SW480 (cell line): Measurements from ENCODE around the gene C11orf65.
A peak's percentile ranks its signal among the peaks of the same experiment; 100 is the strongest.

Experiments used
- DNase-seq: peaks from one replicate; pipeline ENCODE4 v3.0.0-alpha.2; 2016; ENCODE audit warnings: low spot score

C11orf65 gene, protein sequence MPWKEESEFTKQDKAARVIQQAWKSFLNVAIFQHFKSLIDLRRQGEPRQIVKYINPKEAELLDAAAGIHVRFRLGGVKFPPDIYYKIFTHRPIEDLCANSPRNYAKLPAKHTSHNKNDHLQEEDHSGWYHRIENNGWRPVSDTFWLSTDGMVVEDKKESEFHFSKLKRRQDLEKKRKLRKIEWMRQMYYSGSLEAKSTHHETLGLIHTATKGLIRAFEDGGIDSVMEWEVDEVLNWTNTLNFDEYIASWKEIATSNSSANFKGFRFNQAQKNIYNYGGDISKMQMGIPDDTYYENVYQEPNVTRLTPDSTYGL

GRCh38 chr11:108467091-108467823 lies at the start of gene C11orf65:
C11orf65 (minus strand) TSS chr11:108467529; CDS start chr11:108461559, 5,970 bp downstream.
- peak; percentile 98 for DNase-seq

GRCh38 chr11:108516125-108516524 lies 48.8 kb upstream of the C11orf65 start:
- no peak for DNase-seq

- no peak for DNase-seq
Observed at GRCh38 chr11:108512708-108513107, 45.4 kb upstream of the C11orf65 start.

- no peak for DNase-seq
Observed at GRCh38 chr11:108511851-108512474, 44.6 kb upstream of the C11orf65 start.

DNA sequence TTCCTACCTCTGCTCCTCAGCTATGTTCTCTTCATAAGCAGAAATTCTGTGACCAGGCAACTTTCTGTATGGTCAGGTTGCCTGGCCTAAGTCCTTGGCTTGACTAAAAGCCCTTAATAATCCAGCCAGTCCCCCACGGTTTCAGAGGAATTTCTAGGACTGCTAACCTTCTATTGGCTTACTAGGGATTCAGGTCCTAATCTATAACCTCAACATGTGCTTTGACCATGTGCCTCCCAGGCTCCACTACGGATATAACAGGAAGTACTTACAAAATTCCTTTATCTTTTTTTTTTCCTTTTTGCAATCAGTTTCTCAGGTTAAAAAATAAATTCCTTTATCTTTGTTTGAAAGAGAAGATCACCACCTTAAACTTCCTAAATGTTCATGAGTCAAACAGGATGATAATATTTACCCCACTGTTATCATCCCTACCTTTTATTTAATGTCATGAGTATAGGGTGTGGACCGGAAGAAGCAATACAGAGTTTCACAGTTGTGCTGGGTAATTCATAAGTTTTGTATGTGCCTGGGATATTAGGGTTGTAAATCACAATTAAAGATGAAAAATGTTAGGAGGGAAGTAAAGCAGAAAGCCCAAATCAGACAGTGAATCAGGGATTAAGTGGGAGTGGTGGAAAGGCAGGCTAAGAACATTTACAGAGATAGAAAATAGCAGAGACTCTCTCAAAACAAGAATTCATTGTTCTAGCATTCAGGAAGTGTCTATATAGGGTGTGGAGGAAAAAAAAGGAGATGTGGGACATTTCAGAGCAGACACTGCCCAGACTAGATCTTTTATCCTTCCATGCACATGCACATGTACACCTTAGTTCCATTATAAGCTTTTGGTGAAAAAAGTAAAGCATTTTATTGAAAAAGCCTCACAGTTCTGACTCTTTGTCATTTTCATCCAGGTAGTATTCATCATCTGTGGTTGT lies 41.6 kb upstream of the C11orf65 start:
- DNase-seq: no peak

GRCh38 chr11:108501396-108501795 lies 34.1 kb upstream of the C11orf65 start:
- no peak for DNase-seq

- DNase-seq: no peak
Observed at GRCh38 chr11:108500721-108501120, 33.4 kb upstream of the C11orf65 start.

DNA sequence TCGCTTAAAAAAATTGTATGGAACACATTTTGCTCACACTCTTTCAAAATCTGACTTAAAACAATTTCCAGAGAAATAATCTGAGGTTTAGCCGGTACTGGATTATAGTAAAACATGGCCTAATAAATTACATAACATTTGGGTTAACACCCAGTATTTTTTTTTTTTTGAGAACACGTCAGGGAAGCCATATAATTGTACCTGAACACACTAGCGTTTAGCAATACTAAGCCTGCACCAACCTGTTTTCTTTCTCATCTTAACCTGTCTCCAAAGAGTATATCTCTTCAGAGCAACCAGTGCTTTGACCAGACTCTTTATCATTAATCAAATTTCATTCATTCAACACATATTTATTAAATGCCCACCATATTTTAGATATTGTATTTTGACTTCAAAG lies 32.8 kb upstream of the C11orf65 start:
- DNase-seq: no peak

DNA sequence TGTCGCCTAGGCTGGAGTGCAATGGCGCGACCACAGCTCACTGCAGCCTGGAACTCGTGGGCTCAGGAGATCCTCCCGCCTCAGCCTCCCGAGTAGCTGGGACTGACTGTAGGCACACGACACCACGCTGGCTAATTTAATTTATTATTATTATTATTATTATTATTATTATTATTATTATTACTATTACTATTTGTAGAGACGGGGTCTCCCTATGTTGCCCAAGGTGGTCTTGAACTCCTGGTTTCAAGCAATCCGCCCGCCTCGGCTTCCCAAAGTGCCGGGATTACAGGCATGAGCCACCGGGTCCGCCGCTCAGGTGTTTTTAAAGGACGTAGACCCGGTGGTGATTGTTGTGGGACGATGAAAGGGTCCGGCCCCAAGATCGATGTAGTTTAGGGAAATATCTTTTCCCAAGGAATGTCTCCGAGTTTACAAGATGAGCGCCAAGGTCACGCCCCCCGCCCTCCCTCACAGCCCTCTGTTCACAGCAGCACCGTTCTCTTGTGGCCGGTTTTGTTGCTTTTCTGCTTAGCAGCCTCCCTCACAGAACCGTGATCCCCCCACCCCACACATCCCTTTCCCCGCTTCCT lies 31.6 kb upstream of the C11orf65 start:
- DNase-seq: no peak

DNA sequence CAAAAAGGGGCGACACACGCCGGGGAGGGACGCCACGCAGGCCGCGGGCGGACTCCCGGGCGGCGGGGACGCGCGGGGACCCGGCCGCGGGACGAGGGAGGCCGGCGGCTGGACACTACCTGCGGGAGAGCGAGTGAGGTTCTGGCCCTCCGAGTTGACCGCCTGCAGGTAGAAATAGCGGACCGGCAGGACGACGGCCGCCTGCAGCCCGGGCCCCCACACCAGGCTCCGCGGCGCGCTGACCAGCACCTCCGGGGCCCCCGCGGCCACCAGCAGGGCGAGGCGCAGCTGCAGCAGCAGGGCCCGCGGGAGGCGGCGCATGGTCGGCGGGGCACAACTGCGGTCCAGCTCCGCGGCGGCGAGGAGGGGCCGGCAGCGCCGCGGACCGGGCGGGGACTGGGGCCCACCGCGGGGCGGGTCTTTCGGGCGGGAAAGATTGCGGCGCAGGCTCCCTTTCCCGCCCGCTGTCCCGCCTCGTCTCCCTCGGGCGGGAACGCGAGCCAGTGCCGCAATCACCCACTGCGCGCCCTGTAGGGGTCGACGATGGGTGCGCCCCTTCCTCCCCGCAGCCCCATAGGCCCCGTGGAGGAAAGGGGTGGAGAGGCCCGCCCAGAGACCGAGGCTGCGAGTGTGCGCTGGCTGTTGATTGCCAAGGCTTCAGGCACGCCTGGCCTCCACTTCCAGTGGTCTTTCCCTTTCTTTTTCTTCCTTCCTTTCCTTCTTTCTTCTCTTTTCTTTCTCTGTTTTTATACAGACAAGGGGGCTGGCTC lies 30.9 kb upstream of the C11orf65 start, which contains the start of gene POGLUT3:
TSS of gene POGLUT3 (minus strand) at position 339 of the 770 bp plus-strand sequence. CDS start at position 321, 18 bp downstream.
- peak; percentile 56 for DNase-seq

DNA sequence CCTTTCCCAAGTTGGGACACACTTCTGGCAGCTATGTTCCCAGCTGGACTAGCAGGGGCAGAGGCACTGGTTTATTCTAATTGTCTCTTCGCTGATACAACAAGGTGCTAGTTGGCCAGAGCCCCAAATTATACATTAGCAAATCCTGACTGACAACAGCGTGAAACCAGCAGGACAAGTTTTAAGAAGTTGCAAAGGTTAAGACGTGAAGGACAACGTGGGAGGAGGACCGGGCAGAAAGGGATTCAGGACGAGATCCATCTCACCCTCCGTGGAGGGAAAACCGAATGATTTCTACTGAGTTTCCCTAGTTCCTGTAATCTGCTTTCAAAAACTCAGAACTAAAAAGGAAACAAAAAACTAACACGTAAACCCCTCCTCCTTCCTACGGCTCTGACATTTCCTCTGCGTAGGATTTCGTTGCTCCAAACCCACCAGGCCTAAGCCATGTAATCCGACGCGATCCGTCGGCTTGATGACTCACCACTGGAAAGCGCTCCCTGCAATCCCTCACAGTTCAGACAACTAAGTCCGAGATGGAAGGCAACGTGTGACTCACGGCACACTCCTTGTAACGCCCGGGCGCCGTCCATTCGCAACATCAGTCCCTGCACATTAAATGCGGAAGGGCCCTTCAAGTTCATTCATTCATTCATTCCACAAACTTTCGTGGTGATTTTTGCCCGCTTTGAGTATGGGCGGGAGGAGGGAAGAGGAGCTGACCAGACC lies 30.2 kb upstream of the C11orf65 start:
- DNase-seq: peak; percentile 97

DNA sequence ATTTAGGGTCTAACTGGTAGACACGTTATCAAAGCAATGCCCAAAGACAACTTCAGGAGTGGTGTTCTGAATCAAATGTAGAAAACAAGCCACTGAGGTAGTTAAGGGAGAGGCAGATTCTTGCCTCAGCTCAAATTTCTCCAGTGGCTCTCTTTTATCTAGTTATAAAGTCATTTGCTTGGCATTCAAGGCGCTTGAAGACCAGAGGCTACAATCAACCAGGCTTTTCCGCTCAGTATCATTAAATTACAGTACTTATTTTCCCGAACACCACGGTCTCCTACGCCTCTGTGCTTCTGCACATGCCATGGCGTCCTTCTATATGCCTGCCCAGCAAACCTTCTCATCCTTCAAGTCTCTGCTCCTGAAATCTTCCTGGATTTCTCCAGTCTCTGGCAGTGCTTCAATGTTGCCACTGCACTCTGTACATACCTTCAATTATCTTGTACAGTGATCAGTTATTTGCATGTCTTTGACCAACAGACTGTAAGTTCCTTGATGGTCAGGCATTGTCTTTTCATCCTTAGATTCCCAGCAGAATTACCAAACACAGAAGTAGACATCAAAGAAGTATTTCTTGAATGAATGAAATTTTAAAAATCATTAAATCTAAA lies 29.4 kb upstream of the C11orf65 start:
- no peak for DNase-seq

DNA sequence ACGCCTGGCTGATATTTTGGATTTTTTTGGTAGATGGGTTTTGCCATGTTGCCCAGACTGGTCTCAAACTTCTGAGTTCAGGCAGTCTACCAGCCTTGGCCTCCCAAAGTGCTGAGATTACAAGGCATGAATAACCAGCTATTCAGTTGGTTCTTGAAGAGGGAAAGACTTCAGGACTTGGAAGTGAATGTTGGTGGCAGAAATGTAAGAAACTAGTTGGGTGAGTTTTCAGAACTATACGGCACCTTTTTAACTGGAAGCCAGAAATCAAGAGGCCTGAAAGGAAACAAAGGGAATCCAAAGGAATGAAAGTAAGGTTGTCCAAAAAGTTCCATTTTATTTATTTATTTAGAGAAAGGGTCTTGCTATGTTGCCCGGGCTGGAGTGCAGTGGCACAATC lies 28.0 kb upstream of the C11orf65 start:
- DNase-seq: no peak

- DNase-seq: no peak
Observed at GRCh38 chr11:108494182-108494581, 26.9 kb upstream of the C11orf65 start.

DNA sequence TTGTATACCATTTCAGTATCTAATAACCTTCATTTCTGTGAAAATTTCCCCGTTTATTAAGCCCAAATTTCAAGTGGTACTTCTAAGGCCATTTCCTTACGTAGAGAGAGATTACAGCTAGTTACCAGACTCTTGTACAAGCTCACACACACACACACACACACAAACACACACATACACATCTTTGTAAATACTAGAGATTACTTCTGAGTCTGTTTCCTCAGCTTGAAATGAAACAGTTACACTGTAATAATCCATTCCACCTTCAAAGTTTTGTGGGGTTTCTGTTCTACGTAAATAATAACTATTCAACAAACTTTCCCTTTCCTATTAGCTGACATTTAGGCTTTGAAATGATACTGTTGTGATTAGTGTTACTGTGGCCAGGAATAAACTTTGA lies 24.6 kb upstream of the C11orf65 start:
- no peak for DNase-seq

- DNase-seq: no peak
Observed at GRCh38 chr11:108486828-108487227, 19.5 kb upstream of the C11orf65 start.

- DNase-seq: no peak
Observed at GRCh38 chr11:108486331-108486730, 19.0 kb upstream of the C11orf65 start.

- DNase-seq: no peak
Observed at GRCh38 chr11:108483163-108483562, 15.8 kb upstream of the C11orf65 start.

GRCh38 chr11:108474664-108475463 lies 7.5 kb upstream of the C11orf65 start:
- no peak for DNase-seq
